ENCODE measurements around the gene DGKI. TPM values are rescaled to one million over a fixed set of nuclear protein-coding genes. Genes with fewer than 3 reads are reported as not detected.

The DGKI gene
- total RNA-seq, 6 experiments from 2014 or later: 1.2 to 2.2 (median 1.6) TPM

- Mint-ChIP-seq H3K27me3 (ENCODE audit: insufficient read depth) (peaks cover 3% of the 10 kb centered on the region; the same call in 1 of the 2 replicates), H3K9me3 (no peaks in the 10 kb centered on the region), H3K36me3 (ENCODE audit: low read depth) (no peaks in the 10 kb centered on the region), H3K4me3 (no peak overlapping the region), H3K4me1 (ENCODE audit: low read depth) (no peaks in the 10 kb centered on the region), H3K27ac (no peak overlapping the region)
- TF ChIP-seq, protein P1, sequence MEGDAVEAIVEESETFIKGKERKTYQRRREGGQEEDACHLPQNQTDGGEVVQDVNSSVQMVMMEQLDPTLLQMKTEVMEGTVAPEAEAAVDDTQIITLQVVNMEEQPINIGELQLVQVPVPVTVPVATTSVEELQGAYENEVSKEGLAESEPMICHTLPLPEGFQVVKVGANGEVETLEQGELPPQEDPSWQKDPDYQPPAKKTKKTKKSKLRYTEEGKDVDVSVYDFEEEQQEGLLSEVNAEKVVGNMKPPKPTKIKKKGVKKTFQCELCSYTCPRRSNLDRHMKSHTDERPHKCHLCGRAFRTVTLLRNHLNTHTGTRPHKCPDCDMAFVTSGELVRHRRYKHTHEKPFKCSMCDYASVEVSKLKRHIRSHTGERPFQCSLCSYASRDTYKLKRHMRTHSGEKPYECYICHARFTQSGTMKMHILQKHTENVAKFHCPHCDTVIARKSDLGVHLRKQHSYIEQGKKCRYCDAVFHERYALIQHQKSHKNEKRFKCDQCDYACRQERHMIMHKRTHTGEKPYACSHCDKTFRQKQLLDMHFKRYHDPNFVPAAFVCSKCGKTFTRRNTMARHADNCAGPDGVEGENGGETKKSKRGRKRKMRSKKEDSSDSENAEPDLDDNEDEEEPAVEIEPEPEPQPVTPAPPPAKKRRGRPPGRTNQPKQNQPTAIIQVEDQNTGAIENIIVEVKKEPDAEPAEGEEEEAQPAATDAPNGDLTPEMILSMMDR (IDR thresholded peaks at IDR 0.05): no peak
- DNase-seq: no peak
Measured at GRCh38 chr7:137373507-137373906, 473.3 kb downstream of the DGKI start.

GRCh38 chr7:137371616-137372015 lies 475.2 kb downstream of the DGKI start:
- Mint-ChIP-seq H3K27ac (no peak overlapping the region), H3K9me3 (no peaks in the 10 kb centered on the region), H3K36me3 (ENCODE audit: low read depth) (no peaks in the 10 kb centered on the region), H3K4me3 (no peak overlapping the region), H3K4me1 (ENCODE audit: low read depth) (no peaks in the 10 kb centered on the region), H3K27me3 (ENCODE audit: insufficient read depth) (peaks cover 3% of the 10 kb centered on the region; the same call in 1 of the 2 replicates)
- no peak for DNase-seq
- TF ChIP-seq, protein P1 (IDR thresholded peaks at IDR 0.05): no peak

DNA sequence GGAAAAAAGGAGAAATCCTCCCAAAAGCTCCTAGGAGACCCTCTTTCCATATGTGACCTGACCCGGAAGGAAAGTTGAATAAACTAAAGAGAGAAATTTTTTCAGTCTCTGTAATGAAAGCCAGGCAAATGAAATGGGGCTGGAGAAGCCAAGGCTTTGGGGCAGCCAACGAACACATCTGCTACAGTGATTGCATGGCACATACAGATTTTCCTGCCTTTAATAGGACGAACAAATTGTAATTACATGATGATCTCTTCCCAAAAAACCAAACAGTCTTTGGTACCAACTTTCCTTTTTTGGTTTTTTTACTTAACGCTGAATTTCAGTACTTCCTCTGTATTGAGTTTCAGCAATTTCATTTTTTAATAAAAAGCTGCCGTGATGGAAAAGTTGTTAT lies 479.8 kb downstream of the DGKI start:
- no peak overlapping the region for H3K4me3 Mint-ChIP-seq
- H3K27ac Mint-ChIP-seq: no peak overlapping the region
- TF ChIP-seq, protein P1 (IDR thresholded peaks at IDR 0.05): no peak
- peaks cover 5% of the 10 kb centered on the region for H3K27me3 Mint-ChIP-seq (ENCODE audit: insufficient read depth)
- H3K36me3 Mint-ChIP-seq (ENCODE audit: low read depth): no peaks in the 10 kb centered on the region
- DNase-seq: no peak
- H3K4me1 Mint-ChIP-seq (ENCODE audit: low read depth): no peaks in the 10 kb centered on the region
- H3K9me3 Mint-ChIP-seq: peaks cover 3% of the 10 kb centered on the region; the same call in 1 of the 2 replicates

GRCh38 chr7:137363683-137364082 lies 483.1 kb downstream of the DGKI start:
- Mint-ChIP-seq H3K27me3 (ENCODE audit: insufficient read depth) (peaks cover 4% of the 10 kb centered on the region), H3K9me3 (peaks cover 34% of the 10 kb centered on the region)
- TF ChIP-seq, protein P1 (IDR thresholded peaks at IDR 0.05): no peak

DNA sequence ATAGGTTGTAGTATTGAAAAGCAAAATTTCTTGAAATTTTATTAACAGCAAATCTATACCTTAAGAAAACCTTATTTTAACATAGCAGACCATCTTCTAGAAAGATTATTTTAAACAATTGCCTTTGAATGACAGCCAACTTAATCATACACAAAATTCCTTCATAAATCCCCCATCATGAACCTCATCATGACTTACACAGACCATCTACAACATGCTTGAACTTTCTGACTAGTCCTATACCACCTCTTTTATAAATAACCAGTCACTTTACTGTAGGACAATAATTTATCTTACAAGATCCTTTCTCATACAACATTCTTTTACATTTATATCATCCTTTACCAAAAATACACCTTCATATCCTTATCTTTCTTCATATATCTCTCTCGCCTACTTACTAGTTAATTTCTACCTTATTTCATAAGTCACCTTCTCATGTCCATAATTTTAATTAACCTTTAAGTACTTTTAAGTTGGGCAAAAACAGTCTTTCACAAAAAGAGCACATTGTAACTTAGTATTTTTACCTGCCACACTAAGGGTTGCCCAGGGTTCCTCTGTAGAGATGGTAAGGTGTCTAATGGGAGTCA lies 486.6 kb downstream of the DGKI start:
- H3K27ac Mint-ChIP-seq: no peak overlapping the region
- TF ChIP-seq, protein P1 (IDR thresholded peaks at IDR 0.05): no peak

More at GRCh38 chr7:137363683-137364082, 483.1 kb downstream of the DGKI start:
- H3K27ac Mint-ChIP-seq: no peak overlapping the region
- H3K4me3 Mint-ChIP-seq: no peak overlapping the region
- DNase-seq: no peak
- H3K36me3 Mint-ChIP-seq (ENCODE audit: low read depth): peaks cover 8% of the 10 kb centered on the region
- H3K4me1 Mint-ChIP-seq (ENCODE audit: low read depth): no peaks in the 10 kb centered on the region

More for the DNA sequence above, 486.6 kb downstream of the DGKI start:
- no peak overlapping the region for H3K4me3 Mint-ChIP-seq
- H3K9me3 Mint-ChIP-seq: peaks cover 34% of the 10 kb centered on the region
- H3K36me3 Mint-ChIP-seq (ENCODE audit: low read depth): peaks cover 8% of the 10 kb centered on the region
- peaks cover 2% of the 10 kb centered on the region; the same call in 1 of the 2 replicates for H3K27me3 Mint-ChIP-seq (ENCODE audit: insufficient read depth)
- no peak for DNase-seq
- no peaks in the 10 kb centered on the region for H3K4me1 Mint-ChIP-seq (ENCODE audit: low read depth)

Measured in HFFc6 (cell line).